HL-60 (cell line): Measurements from ENCODE around the gene RFTN1.

Experiments used
- DNase-seq, 2 experiments: peaks; one replicate each; pipeline ENCODE4 v3.0.0-alpha.2; 2010 to 2020; ENCODE audit warnings: low read depth in 1 of 2, low spot score in 1 of 2
- H3K27ac ChIP-seq: fragments of 250-450 bp; sonication (Bioruptor Pico); replicated peaks from 2 replicates; pipeline ENCODE4 v1.5.1; 2020; ENCODE audit warnings: mild to moderate bottlenecking, moderate library complexity
- H3K27me3 ChIP-seq: fragments of 250-450 bp; sonication (Bioruptor Pico); 2 replicates; pipeline ENCODE4 v1.5.1; 2021; ENCODE audit warnings: mild to moderate bottlenecking, moderate library complexity; ENCODE audit not compliant: insufficient read depth, poor library complexity, severe bottlenecking
- H3K4me3 ChIP-seq: replicated peaks from 2 replicates; pipeline ENCODE4 v1.5.1; 2011; ENCODE audit warnings: mild to moderate bottlenecking, control low read depth, low read length; ENCODE audit not compliant: insufficient read depth
- CTCF ChIP-seq: IDR thresholded peaks from one replicate; pipeline ENCODE4 v1.5.1; 2011; ENCODE audit warnings: low read length, control low read depth, inconsistent platforms; ENCODE audit not compliant: insufficient read depth
- GABPA ChIP-seq: IDR thresholded peaks from 2 replicates; pipeline ENCODE4 v1.6.1; 2012; ENCODE audit warnings: low read depth
- POLR2AphosphoS5 ChIP-seq: IDR thresholded peaks from 2 replicates; pipeline ENCODE4 v1.6.1; 2012; ENCODE audit warnings: low read depth
- SPI1 ChIP-seq: IDR thresholded peaks from 2 replicates; pipeline ENCODE4 v1.6.1; 2012; ENCODE audit warnings: low read depth, mild to moderate bottlenecking, borderline replicate concordance
- TF ChIP-seq, protein P1 (sequence below): IDR thresholded peaks from 2 replicates; pipeline ENCODE4 v1.6.1; 2012; ENCODE audit warnings: low read depth; ENCODE audit not compliant: insufficient replicate concordance

RFTN1 gene

DNA sequence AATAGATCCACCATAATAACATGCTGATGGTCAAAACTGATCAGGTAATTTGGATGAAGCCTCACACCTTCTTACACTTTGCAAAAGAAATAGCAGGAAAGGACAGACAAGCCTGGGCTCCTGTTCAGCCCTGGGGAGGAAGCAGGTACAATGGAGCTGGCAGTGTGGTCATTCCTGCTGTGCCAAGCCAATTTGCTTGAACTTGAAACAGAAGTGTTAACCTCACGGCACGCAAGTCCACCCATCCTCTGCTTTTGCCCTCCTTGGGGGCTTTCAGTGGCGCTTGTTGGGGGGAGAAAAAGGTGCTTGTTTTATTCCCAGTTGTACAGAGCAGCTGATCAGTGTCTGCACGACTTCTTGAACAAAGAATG is 36.8 kb upstream of the RFTN1 start:
- Histone ChIP-seq H3K27ac (no peak overlapping the region), H3K27me3 (no peaks in the 10 kb centered on the region), H3K4me3 (no peak overlapping the region)
- no peak for DNase-seq
- no peak for TF ChIP-seq CTCF
- no peak for TF ChIP-seq SPI1
- TF ChIP-seq POLR2AphosphoS5: no peak
- TF ChIP-seq, protein P1, sequence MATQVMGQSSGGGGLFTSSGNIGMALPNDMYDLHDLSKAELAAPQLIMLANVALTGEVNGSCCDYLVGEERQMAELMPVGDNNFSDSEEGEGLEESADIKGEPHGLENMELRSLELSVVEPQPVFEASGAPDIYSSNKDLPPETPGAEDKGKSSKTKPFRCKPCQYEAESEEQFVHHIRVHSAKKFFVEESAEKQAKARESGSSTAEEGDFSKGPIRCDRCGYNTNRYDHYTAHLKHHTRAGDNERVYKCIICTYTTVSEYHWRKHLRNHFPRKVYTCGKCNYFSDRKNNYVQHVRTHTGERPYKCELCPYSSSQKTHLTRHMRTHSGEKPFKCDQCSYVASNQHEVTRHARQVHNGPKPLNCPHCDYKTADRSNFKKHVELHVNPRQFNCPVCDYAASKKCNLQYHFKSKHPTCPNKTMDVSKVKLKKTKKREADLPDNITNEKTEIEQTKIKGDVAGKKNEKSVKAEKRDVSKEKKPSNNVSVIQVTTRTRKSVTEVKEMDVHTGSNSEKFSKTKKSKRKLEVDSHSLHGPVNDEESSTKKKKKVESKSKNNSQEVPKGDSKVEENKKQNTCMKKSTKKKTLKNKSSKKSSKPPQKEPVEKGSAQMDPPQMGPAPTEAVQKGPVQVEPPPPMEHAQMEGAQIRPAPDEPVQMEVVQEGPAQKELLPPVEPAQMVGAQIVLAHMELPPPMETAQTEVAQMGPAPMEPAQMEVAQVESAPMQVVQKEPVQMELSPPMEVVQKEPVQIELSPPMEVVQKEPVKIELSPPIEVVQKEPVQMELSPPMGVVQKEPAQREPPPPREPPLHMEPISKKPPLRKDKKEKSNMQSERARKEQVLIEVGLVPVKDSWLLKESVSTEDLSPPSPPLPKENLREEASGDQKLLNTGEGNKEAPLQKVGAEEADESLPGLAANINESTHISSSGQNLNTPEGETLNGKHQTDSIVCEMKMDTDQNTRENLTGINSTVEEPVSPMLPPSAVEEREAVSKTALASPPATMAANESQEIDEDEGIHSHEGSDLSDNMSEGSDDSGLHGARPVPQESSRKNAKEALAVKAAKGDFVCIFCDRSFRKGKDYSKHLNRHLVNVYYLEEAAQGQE: no peak
- TF ChIP-seq GABPA: no peak

DNA sequence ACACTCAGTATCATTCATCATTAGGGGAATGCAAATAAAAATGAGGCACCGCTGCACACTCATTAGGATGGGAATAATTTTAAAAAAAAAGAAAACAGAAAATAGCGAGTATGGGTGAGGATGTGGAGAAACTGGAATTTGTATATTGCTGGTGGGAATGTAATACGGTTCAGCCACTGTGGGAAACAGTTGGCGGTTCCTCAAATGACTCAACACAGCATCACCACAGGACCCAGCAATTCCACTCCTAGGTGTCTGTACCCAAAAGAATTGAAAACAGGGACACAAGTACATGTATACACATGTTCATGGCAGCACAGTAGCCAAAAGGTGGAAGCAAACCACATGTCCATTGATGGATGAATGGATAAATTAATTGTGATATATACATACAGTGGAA is 35.2 kb upstream of the RFTN1 start:
- no peaks in the 10 kb centered on the region for H3K27me3 ChIP-seq
- TF ChIP-seq, protein P1: no peak
- TF ChIP-seq CTCF (no peak), SPI1 (no peak), POLR2AphosphoS5 (no peak)
- H3K27ac ChIP-seq: no peak overlapping the region
- no peak for DNase-seq
- no peak overlapping the region for H3K4me3 ChIP-seq

DNA sequence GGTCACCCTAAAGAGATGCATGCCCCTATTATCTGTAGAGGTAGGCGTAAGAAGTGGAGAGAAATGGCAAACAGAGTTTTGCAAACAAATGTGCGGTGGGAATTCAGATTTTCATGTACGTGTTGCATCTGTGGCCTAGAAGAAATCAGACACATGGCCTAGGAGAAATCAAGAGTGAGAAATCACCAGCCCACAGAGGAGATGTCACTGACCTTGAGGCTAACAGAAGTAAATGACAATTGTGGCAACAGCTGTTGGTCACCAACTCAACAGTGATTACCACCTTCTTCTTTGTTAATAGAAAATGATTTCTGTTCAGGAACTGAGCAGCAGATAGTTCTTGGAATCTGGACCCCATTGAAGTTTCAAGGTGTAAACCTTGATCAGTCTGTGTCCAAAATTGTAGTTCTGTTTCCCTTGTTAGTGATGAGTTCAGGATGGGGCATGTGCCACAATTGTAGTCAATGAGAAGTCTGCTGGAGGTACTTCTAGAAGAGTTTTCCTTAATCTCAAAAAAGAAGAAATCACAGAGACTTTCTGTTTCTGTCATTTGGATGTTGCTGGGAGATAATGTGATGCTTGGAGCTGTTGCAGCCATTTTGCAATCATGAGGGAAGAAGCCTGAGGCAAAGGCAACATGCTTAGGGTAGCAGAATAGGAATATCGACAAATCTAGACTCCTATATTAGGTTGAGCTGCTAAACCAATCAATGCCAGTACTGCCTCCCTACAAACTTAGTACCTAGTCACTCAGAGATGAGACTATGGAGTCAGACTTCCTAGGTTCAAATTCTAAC is 34.3 kb upstream of the RFTN1 start:
- Histone ChIP-seq H3K4me3 (no peak overlapping the region), H3K27me3 (no peaks in the 10 kb centered on the region), H3K27ac (no peak overlapping the region)
- DNase-seq: no peak
- TF ChIP-seq, protein P1: no peak
